GM19043 (cell line): ENCODE measurements around the gene LBX1.

Experiments
- ATAC-seq: cut with Tn5 transposase; IDR thresholded peaks from one replicate; pipeline ENCODE4 v1.9.1; 2021; ENCODE audit warnings: low read depth; ENCODE audit not compliant: unreplicated experiment

Gene LBX1

GRCh38 chr10:101244321-101245050 lies 15.2 kb upstream of the LBX1 start:
- ATAC-seq = no peak

- no peak for ATAC-seq
Measured at GRCh38 chr10:101241840-101242707, 12.8 kb upstream of the LBX1 start.

DNA sequence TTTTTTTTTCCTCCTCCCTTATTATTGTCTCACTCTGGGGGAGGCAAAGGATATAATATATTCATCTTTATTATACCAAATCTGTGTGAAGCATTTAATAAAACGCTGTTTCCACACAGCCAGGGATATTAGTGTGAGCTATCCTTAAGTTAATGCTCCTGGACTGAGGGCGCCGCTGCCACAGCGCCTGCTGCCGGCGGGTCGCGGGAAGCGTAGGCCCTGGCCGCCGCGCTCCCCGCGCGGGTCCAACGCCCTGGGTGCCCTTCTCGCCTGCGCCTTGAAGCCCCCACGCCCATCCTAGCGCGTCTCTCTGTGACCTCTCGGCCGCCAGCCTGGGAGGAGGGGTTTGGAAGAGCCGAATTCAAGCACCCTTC lies 9.5 kb upstream of the LBX1 start:
- no peak for ATAC-seq

DNA sequence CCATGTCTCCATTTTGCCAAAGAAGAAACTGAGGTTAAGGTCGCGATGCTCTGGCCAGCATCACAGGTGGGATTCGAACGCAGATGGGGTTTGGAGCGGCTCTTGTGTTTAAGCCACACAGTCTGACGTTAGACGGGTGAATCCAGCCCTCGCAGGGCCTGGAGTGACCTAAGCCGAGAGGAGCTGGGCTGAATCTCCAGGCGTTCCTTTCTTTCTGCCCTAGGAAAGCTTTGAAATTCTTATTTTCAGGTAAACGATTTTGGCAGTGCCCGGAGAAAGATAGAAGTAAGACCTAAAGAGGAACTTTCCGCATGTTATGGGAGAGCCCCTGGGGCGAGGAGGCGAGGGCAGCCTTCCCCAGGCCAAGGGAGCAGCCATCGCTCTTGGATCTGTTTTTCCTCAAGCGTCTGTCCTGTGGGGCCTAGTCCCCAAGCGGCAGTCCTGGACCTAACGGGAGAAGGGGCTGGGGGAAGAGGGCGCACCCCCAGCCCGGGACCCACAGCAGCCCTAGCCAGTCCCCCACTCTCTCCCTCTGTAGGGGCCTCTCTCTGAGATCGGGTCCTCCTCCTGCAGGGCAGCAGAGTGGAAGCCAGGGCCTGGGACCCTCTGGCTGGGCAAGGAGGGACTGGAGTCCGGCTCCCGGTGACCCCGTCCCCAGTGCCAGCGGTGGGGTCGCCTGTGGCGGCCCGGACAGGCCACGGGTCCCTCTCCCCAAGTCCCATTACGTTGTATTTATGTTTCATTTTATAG lies 8.9 kb upstream of the LBX1 start:
- no peak for ATAC-seq

DNA sequence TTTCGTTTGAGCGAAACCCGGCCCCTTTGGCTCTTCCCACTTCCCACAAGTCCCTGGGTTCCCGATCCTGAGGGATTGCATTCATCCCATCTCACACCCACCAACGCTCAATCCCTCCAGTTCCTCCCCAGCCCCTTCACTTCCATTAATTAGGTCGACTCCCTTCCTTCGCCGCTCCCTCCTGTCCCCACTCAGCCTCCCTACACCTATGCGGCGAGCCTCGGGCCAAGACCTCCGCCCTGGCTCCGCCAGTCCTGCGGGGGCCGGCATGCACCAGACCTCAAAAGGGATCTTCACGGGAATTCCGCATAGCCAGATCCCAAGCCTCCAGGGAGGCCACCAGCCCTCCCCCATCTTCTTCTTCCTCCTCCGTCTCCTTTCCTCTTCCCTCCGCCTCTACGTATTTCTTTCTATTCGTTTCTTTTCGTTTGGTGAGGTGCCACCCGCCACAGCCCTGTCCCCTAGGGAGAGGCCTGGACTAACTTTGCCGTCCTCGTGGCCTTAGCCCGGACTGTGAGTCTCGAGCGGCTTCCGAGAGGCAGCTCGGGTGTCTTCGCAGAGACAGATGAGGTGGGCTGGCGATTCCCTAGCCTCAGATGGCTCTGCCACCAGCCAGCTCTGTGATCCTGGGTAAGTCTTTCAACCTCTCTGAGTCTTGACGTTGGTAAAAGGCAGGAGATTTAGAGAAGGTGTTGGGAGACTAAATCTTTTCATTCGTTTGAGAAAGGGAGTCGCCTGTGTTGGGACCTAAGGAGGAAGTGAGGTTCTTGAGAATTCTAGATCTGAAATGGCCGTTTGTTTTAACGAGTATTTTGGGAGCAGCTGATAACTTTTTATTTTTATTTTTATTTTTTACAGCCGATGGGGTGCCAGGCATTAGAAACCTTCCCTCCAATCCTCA lies 8.1 kb upstream of the LBX1 start:
- no peak for ATAC-seq

GRCh38 chr10:101236376-101237080 lies 7.3 kb upstream of the LBX1 start:
- no peak for ATAC-seq

GRCh38 chr10:101235766-101236165 lies 6.5 kb upstream of the LBX1 start:
- ATAC-seq = no peak

- no peak for ATAC-seq
Measured at GRCh38 chr10:101234333-101234732, 5.1 kb upstream of the LBX1 start.

- ATAC-seq = no peak
Measured at GRCh38 chr10:101233863-101234262, 4.6 kb upstream of the LBX1 start.

DNA sequence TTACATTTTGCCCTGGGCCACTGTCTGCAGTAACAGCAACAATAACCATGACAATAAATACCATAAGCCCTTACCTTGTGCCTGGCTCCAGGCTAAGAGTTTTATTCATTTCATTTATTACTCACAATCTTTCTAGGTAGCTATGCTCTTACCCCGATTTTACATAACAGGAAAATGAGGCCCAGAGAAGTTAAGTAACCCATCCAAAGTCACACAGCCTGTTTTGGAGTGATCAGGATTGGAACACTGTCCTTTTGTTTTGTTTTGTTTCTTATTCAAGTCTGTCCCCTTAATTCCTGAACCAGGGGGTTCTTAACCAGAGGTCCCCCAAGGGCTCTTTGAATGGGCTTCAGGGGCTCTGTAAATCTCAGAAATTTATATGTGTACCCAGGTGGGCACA lies 4.2 kb upstream of the LBX1 start:
- no peak for ATAC-seq

DNA sequence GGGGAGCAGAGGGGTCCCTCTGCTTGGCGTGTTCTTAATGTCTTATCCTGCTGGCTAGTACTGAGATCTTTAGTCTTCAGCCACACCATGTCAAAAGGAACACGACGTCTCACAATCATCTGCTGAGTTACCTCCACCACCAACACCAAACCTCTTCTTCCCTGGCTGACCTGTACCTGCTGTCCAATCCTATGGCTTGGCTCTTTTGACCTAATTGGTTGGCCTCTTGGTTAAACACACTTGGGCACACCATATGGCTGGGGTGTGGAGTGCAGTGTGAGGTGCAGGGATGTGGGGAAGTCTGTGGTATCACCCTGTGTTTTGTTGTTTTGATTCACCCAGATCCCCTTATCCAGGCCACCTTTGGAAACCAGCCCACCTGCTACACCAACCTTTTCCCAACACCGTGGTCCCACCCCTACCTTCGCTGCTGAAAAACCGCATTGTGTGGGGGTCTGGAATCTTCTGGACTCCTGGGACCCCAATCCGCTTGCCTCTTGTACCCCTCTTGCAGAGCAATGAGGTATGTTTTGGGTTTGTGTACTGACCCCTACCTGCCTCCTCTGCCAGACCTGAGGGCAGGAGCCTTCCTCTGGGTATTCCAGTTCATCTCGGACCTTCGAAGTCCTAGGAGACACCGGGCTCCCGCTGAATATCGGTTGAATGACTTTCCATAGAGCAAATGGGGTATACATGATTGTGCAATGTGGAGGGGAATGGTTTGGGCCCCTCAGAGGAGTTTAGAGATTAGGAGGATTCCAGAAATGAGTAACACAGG lies 2.8 kb upstream of the LBX1 start:
- ATAC-seq = no peak

DNA sequence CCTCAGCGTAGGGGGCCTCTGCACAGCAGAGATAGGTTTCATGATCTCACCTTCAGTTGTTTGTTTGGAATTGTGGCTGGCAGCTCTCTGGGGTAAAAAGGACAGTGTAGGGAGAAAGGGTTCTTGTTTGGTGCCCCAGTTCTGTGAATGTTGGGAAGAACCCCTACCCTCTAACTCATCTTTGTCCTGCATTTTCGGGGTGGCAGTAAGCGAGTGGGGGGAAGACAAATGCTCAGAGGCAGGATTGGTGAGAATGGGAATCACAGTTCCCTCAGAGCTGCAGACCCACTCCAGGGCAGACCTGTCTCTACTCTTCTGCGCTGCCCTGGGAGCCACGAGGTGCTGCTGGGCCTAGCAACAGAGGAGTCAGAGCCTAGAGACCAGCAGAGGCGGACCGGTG lies 1.8 kb upstream of the LBX1 start:
- no peak for ATAC-seq

- ATAC-seq = no peak
Measured at GRCh38 chr10:101230183-101230917, 1.1 kb upstream of the LBX1 start.

DNA sequence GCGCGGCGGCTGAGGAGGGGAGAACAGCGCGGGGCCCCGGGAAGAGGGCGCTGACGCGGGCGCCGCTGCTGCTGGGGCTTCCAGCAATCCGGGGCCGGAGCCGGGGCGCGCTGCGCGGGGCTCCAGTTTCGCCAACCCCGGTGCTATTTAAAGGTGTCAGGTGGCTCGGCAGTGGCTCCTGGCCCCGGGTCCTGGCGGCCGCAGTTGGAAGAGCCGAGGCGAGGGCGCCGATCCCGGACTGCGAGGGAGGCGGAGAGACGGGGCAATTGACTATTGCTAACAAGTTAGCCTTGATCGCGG lies 347 bp downstream of the LBX1 start:
- no peak for ATAC-seq

DNA sequence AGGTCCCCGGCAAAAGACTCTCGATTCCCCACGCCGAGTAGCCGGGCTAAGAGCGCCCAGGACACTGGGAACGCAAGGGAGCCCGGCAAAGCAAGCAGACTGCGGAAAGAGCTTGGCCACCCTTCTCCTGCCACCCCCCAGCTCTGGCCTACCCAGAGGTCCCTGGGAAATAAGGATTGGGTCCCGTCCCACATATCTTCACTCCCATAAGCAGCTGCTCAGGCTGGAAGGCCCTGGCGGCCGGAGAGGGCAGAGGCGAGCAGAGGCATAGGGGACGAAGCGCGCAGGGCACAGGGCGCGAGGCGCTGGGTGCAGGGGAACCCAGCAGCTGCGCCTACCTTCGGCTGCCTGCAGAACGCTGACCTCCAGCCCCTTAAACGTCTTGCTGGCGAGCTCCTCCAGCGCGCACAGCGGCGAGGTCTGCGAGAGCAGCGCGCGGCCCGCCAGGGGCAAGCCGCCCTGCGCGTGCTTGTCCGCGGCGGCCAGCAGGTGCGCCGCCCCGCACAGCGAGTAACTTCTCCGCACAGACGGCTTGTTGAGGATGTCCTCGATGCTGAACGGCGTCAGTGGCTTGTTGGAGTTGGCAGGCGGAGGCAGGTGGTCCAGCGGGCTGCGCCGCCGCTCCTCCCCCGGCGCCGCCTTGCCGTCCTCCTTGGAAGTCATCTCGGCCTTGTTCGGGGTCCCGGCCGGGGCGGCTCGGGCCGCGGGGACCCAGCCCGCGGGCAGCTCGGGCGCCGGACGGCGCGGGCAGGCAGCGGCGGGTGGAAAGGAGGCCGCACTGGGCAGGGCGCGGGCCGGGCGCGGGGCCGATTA lies 904 bp downstream of the LBX1 start:
- no peak for ATAC-seq

- ATAC-seq = no peak
Measured at GRCh38 chr10:101227429-101228152, 1.7 kb downstream of the LBX1 start.
